ENCODE measurements around the gene PRKCB.

DNA sequence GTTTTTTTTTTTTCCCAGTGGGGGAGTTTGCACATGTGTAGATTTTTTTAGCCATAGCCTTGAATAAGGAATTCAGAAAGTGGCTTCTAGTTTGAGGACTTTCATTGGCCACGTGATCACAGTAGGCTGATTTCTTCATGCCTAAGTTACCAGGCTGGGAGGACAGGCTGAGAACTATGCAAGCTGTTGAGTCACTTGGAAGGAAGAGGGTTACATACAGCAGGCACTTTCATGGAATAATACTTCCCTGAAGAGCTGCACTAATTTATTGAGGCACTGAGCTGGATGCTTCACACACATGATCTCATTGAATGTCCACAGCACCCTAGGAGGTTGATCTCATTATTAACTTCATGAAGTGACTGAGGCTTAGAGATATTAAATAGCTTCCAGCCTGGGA is 22.8 kb downstream of the PRKCB start:
- TF ChIP-seq, protein P1, sequence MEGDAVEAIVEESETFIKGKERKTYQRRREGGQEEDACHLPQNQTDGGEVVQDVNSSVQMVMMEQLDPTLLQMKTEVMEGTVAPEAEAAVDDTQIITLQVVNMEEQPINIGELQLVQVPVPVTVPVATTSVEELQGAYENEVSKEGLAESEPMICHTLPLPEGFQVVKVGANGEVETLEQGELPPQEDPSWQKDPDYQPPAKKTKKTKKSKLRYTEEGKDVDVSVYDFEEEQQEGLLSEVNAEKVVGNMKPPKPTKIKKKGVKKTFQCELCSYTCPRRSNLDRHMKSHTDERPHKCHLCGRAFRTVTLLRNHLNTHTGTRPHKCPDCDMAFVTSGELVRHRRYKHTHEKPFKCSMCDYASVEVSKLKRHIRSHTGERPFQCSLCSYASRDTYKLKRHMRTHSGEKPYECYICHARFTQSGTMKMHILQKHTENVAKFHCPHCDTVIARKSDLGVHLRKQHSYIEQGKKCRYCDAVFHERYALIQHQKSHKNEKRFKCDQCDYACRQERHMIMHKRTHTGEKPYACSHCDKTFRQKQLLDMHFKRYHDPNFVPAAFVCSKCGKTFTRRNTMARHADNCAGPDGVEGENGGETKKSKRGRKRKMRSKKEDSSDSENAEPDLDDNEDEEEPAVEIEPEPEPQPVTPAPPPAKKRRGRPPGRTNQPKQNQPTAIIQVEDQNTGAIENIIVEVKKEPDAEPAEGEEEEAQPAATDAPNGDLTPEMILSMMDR (IDR thresholded peaks at IDR 0.05; ENCODE audit: low read depth, low read length): no peak
- TF ChIP-seq EZH2phosphoT487 (IDR thresholded peaks at IDR 0.05; ENCODE audit: low read depth): no peak

Measured in OCI-LY3 (cell line).